Measurements from ENCODE around the gene UCHL5. TPM values are rescaled to one million over a fixed set of nuclear protein-coding genes. Genes with fewer than 3 reads are reported as not detected.
A peak's percentile ranks its signal among the peaks of the same experiment; 100 is the strongest.
"Not testable (repeated sequence)": the region's sequence is repeated elsewhere in the genome, so short reads cannot be mapped to it uniquely, and the experiment has no call there.

UCHL5 gene
- total and polyA plus RNA-seq, 3 experiments from 2014 or later, result 54.4 to 110 (median 106) TPM

- no peaks in the 10 kb centered on the region for H3K9me3 ChIP-seq (ENCODE audit: low read length)
- H3K27me3 ChIP-seq (ENCODE audit: insufficient read depth, low read length, poor library complexity, severe bottlenecking), result no peaks in the 10 kb centered on the region
- peaks cover 0 to 1% (median 0%) of the 10 kb centered on the region in 5 donors for H3K9me3 Mint-ChIP-seq
- H3K4me3 ChIP-seq (ENCODE audit: low read length), result no peak overlapping the region
- H3K36me3 Mint-ChIP-seq, result peaks cover 6 to 20% (median 9%) of the 10 kb centered on the region in 3 donors
- CTCF ChIA-PET, result no interaction called here
- no peaks in the 10 kb centered on the region for H3K36me3 ChIP-seq (ENCODE audit: insufficient read depth, low read length)
- H3K4me1 ChIP-seq (ENCODE audit: insufficient read depth, low read length), result peaks cover 43% of the 10 kb centered on the region
- POLR2A ChIA-PET, result no interaction called here
- no peaks in the 10 kb centered on the region for H3K27me3 Mint-ChIP-seq
- peaks cover 68 to 82% (median 76%) of the 10 kb centered on the region in 3 donors for H3K4me1 Mint-ChIP-seq
- no peak for DNase-seq
- H3K27ac Mint-ChIP-seq, result peak overlapping the region in 5 of 8 donors; percentile 48 to 68 (median 60)
- H3K4me3 Mint-ChIP-seq, result peak overlapping the region in 3 of 7 donors; percentile 12 to 32 (median 19)
- no peak overlapping the region for H3K27ac ChIP-seq (ENCODE audit: low read depth, low read length)
These were observed 3.7 kb upstream of the UCHL5 start for GRCh38 chr1:193062698-193063463.

- H3K4me3 Mint-ChIP-seq, result peak overlapping the region; percentile 94 to 100 (median 94)
- no peaks in the 10 kb centered on the region for H3K36me3 ChIP-seq (ENCODE audit: insufficient read depth, low read length)
- H3K36me3 Mint-ChIP-seq, result peaks cover 6 to 20% (median 9%) of the 10 kb centered on the region in 3 donors
- H3K9me3 Mint-ChIP-seq, result peaks cover 0 to 1% (median 0%) of the 10 kb centered on the region in 5 donors
- H3K27ac ChIP-seq (ENCODE audit: low read depth, low read length), result peak overlapping the region; percentile 97
- ChIA-PET CTCF (interaction anchor here (0.8 kb wide), 1 partner anchor 41 kb away, joined by 3 read pairs; no protein-coding TSS in a partner anchor), POLR2A (no interaction called here)
- peaks cover 67 to 80% (median 76%) of the 10 kb centered on the region in 3 donors for H3K4me1 Mint-ChIP-seq
- H3K4me3 ChIP-seq (ENCODE audit: low read length), result peak overlapping the region; percentile 8
- H3K9me3 ChIP-seq (ENCODE audit: low read length), result no peaks in the 10 kb centered on the region
- DNase-seq, result no peak
- H3K27me3 Mint-ChIP-seq, result no peaks in the 10 kb centered on the region
- H3K27me3 ChIP-seq (ENCODE audit: insufficient read depth, low read length, poor library complexity, severe bottlenecking), result no peaks in the 10 kb centered on the region
- H3K4me1 ChIP-seq (ENCODE audit: insufficient read depth, low read length), result peaks cover 49% of the 10 kb centered on the region
- peak overlapping the region; percentile 5 to 96 (median 66) for H3K27ac Mint-ChIP-seq
These were observed 1.8 kb upstream of the UCHL5 start for GRCh38 chr1:193060938-193061337.

GRCh38 chr1:193060406-193060805 lies 1.2 kb upstream of the UCHL5 start:
- no peaks in the 10 kb centered on the region for H3K36me3 ChIP-seq (ENCODE audit: insufficient read depth, low read length)
- peaks cover 47% of the 10 kb centered on the region for H3K4me1 ChIP-seq (ENCODE audit: insufficient read depth, low read length)
- DNase-seq, result no peak
- peak overlapping the region; percentile 80 to 100 (median 97) for H3K27ac Mint-ChIP-seq
- no peaks in the 10 kb centered on the region for H3K9me3 ChIP-seq (ENCODE audit: low read length)
- peak overlapping the region; percentile 97 for H3K27ac ChIP-seq (ENCODE audit: low read depth, low read length)
- ChIA-PET CTCF (interaction anchor here (0.8 kb wide), 1 partner anchor 41 kb away, joined by 3 read pairs; no protein-coding TSS in a partner anchor), POLR2A (no interaction called here)
- H3K4me3 Mint-ChIP-seq, result peak overlapping the region; percentile 94 to 100 (median 94)
- no peaks in the 10 kb centered on the region for H3K27me3 ChIP-seq (ENCODE audit: insufficient read depth, low read length, poor library complexity, severe bottlenecking)
- H3K4me1 Mint-ChIP-seq, result peaks cover 62 to 75% (median 71%) of the 10 kb centered on the region in 3 donors
- H3K27me3 Mint-ChIP-seq, result no peaks in the 10 kb centered on the region
- peaks cover 6 to 20% (median 9%) of the 10 kb centered on the region in 3 donors for H3K36me3 Mint-ChIP-seq
- peak overlapping the region; percentile 93 for H3K4me3 ChIP-seq (ENCODE audit: low read length)
- peaks cover 0 to 1% (median 0%) of the 10 kb centered on the region in 5 donors for H3K9me3 Mint-ChIP-seq

- peak overlapping the region; percentile 89 to 100 (median 98) for H3K27ac Mint-ChIP-seq
- H3K4me3 Mint-ChIP-seq, result peak overlapping the region; percentile 94 to 100 (median 94)
- Histone ChIP-seq H3K4me3 (ENCODE audit: low read length) (peak overlapping the region; percentile 93), H3K4me1 (ENCODE audit: insufficient read depth, low read length) (peaks cover 47% of the 10 kb centered on the region), H3K27me3 (ENCODE audit: insufficient read depth, low read length, poor library complexity, severe bottlenecking) (no peaks in the 10 kb centered on the region), H3K9me3 (ENCODE audit: low read length) (no peaks in the 10 kb centered on the region), H3K27ac (ENCODE audit: low read depth, low read length) (peak overlapping the region; percentile 97), H3K36me3 (ENCODE audit: insufficient read depth, low read length) (no peaks in the 10 kb centered on the region)
- ChIA-PET CTCF (no interaction called here), POLR2A (interaction anchor here (2.6 kb wide), 1 partner anchor 252 kb away, joined by 44 read pairs; the partner anchor contains the start of gene RGS2)
- H3K27me3 Mint-ChIP-seq, result no peaks in the 10 kb centered on the region
- DNase-seq, result no peak
- peaks cover 0 to 1% (median 0%) of the 10 kb centered on the region in 5 donors for H3K9me3 Mint-ChIP-seq
- H3K36me3 Mint-ChIP-seq, result peaks cover 6 to 20% (median 9%) of the 10 kb centered on the region in 3 donors
- peaks cover 60 to 74% (median 68%) of the 10 kb centered on the region in 3 donors for H3K4me1 Mint-ChIP-seq
These were observed 899 bp upstream of the UCHL5 start for GRCh38 chr1:193060115-193060403.

GRCh38 chr1:193058529-193059281 lies 455 bp downstream of the UCHL5 start:
- no peaks in the 10 kb centered on the region for H3K36me3 ChIP-seq (ENCODE audit: insufficient read depth, low read length)
- Mint-ChIP-seq H3K27me3 (no peaks in the 10 kb centered on the region), H3K4me1 (peaks cover 61 to 76% (median 72%) of the 10 kb centered on the region in 3 donors), H3K27ac (peak overlapping the region; percentile 89 to 100 (median 98)), H3K9me3 (peaks cover 0 to 1% (median 0%) of the 10 kb centered on the region in 5 donors), H3K36me3 (peaks cover 6 to 25% (median 9%) of the 10 kb centered on the region in 3 donors), H3K4me3 (peak overlapping the region; percentile 94 to 100 (median 94))
- no peaks in the 10 kb centered on the region for H3K27me3 ChIP-seq (ENCODE audit: insufficient read depth, low read length, poor library complexity, severe bottlenecking)
- peak; percentile 34 to 63 (median 41) for DNase-seq
- peak overlapping the region; percentile 97 for H3K27ac ChIP-seq (ENCODE audit: low read depth, low read length)
- peak overlapping the region; percentile 93 for H3K4me3 ChIP-seq (ENCODE audit: low read length)
- no peaks in the 10 kb centered on the region for H3K9me3 ChIP-seq (ENCODE audit: low read length)
- H3K4me1 ChIP-seq (ENCODE audit: insufficient read depth, low read length), result peaks cover 40% of the 10 kb centered on the region
- CTCF ChIA-PET, result interaction anchor here (0.6 to 2.8 kb wide), 16 partner anchors 13 to 252 kb away, joined by 3 to 30 read pairs (median 4); partner anchors contain the start of genes CDC73 and RGS2
- POLR2A ChIA-PET, result interaction anchor here (1.6 to 2.6 kb wide), 6 partner anchors 11 to 251 kb away, joined by 3 to 44 read pairs (median 8); partner anchors contain the start of genes CDC73, GLRX2 and RGS2

GRCh38 chr1:193054169-193054675 lies 4.9 kb downstream of the UCHL5 start:
- POLR2A ChIA-PET, result no interaction called here
- CTCF ChIA-PET, result no interaction called here
- Mint-ChIP-seq H3K27me3 (no peaks in the 10 kb centered on the region), H3K27ac (peak overlapping the region in 1 of 8 donors; percentile 29), H3K9me3 (no peaks in the 10 kb centered on the region), H3K36me3 (peaks cover 0 to 27% (median 5%) of the 10 kb centered on the region in 3 donors), H3K4me3 (no peak overlapping the region), H3K4me1 (peaks cover 40 to 60% (median 56%) of the 10 kb centered on the region in 3 donors)
- H3K9me3 ChIP-seq (ENCODE audit: low read length), result no peaks in the 10 kb centered on the region
- H3K27me3 ChIP-seq (ENCODE audit: insufficient read depth, low read length, poor library complexity, severe bottlenecking), result no peaks in the 10 kb centered on the region
- peaks cover 18% of the 10 kb centered on the region for H3K4me1 ChIP-seq (ENCODE audit: insufficient read depth, low read length)
- H3K36me3 ChIP-seq (ENCODE audit: insufficient read depth, low read length), result peaks cover 4% of the 10 kb centered on the region
- H3K4me3 ChIP-seq (ENCODE audit: low read length), result no peak overlapping the region
- no peak overlapping the region for H3K27ac ChIP-seq (ENCODE audit: low read depth, low read length)
- no peak for DNase-seq

- not testable (repeated sequence) for H3K27me3 Mint-ChIP-seq
These were observed 10.2 kb downstream of the UCHL5 start for GRCh38 chr1:193048913-193049312.

More at GRCh38 chr1:193048913-193049312, 10.2 kb downstream of the UCHL5 start:
- H3K27me3 ChIP-seq (ENCODE audit: insufficient read depth, low read length, poor library complexity, severe bottlenecking); POLR2A ChIA-PET; DNase-seq; H3K9me3 ChIP-seq (ENCODE audit: low read length); CTCF ChIA-PET; H3K9me3 Mint-ChIP-seq; H3K27ac Mint-ChIP-seq; H3K4me3 ChIP-seq (ENCODE audit: low read length); H3K4me3 Mint-ChIP-seq; H3K4me1 ChIP-seq (ENCODE audit: insufficient read depth, low read length); H3K27ac ChIP-seq (ENCODE audit: low read depth, low read length): not testable (repeated sequence)
- peaks cover 5 to 47% (median 7%) of the 10 kb centered on the region in 3 donors for H3K36me3 Mint-ChIP-seq
- H3K4me1 Mint-ChIP-seq, result peaks cover 12 to 30% (median 26%) of the 10 kb centered on the region in 3 donors
- H3K36me3 ChIP-seq (ENCODE audit: insufficient read depth, low read length), result peaks cover 13% of the 10 kb centered on the region

All from CD8-positive, alpha-beta memory T cell (primary cell).